NCI-H187 (cell line): ENCODE data around the gene ATP13A3.
A peak's percentile ranks its signal among the peaks of the same experiment; 100 is the strongest.

Source experiments
- DNase-seq, 2 experiments: peaks; one replicate each; lab custom pipeline; 2025; lab: John Stamatoyannopoulos, UW

The ATP13A3 gene

GRCh38 chr3:194439881-194440550, 46.8 kb downstream of the ATP13A3 start:
- peak; percentile 24 to 26 for DNase-seq

DNA sequence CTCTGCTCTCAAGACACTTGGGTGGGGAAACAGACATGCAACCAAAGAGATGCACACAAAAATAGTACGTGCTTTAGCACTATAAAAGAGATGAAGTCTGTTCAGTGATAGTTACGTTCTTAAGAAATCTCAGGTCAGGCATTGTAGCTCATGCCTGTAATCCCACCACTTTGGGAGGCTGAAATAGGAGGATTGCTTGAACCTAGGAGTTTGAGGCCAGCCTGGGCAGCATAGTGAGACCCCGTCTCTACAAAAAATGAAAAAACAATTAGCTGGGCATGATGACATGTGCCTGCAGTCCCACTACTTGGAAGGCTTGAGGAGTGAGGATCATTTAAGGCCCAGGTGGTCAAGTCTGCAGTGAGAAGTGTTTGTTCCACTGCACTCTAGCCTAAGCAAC, 52.3 kb downstream of the ATP13A3 start:
- DNase-seq, result no peak

GRCh38 chr3:194431554-194431953, 55.2 kb downstream of the ATP13A3 start:
- DNase-seq, result no peak

DNA sequence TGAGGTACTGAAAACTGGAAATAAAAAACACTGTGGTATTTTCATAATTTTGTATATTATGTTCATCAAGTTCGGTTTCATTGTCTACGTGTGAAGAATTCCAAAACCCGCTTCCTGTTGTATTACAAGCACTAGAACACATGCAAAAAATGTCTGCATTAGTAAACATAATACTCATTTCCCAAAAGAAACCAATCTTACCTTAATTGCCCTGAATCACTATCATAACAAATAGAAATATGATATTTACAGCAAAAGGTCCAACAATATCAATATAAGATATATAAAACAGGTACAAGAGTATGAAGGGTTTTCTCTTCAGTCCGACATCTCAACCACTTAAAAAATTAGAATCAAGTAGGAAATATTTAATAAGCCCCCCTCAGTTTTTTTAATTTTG, 61.4 kb downstream of the ATP13A3 start:
- DNase-seq, result no peak

DNA sequence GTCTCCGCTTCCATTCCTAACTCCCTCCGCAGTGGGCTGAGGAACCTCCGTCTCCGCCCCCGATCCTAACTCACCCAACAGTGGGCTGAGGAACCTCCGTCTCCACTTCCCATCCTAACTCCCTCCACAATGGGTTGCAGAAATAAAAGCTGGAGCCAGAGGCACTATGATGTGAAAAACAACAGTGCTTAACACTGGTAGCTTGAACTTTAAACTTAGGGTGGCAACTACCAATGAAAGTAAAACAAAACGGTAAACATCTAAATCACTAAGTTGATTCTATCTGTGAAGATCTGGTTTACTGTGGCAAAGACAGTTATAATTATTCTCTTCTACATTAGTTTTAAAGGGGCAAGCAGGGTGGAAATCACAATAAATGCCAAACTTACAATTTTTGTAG, 61.8 kb downstream of the ATP13A3 start:
- no peak for DNase-seq

GRCh38 chr3:194424373-194424772, 62.4 kb downstream of the ATP13A3 start:
- no peak for DNase-seq

- no peak for DNase-seq
Measured at GRCh38 chr3:194423317-194423716, 63.5 kb downstream of the ATP13A3 start.

GRCh38 chr3:194422188-194422587, 64.6 kb downstream of the ATP13A3 start:
- DNase-seq, result no peak

GRCh38 chr3:194418671-194419070, 68.1 kb downstream of the ATP13A3 start:
- no peak for DNase-seq

- DNase-seq, result no peak
Measured at GRCh38 chr3:194407423-194407822, 79.4 kb downstream of the ATP13A3 start.

- no peak for DNase-seq
Measured at GRCh38 chr3:194405766-194406165, 81.0 kb downstream of the ATP13A3 start.

GRCh38 chr3:194404365-194405140, 82.2 kb downstream of the ATP13A3 start:
- DNase-seq, result peak; percentile 13 to 27

DNA sequence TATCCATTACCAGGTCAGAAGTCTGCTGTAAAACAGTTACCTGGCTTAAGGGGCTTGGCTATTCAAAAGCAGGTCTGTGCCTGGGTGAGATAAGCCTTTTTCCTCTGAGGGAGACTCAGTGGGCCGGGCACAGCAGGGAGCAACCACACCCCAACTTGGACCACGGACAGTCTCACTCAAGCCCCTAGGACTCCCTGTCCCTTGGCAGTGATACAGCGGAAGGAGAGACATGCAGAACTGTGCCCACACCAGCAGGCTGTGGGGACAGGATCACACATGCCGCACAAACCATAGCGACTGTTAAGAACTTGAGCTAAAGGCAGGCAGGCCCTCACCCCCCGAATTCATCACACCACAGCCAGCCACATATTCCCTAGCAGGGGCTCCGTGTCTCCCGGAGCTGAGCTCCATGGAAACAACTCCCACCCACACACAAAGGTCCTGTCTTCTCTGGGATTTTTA, 84.9 kb downstream of the ATP13A3 start:
- no peak for DNase-seq

- no peak for DNase-seq
Measured at GRCh38 chr3:194401346-194401745, 85.5 kb downstream of the ATP13A3 start.

- DNase-seq, result no peak
Measured at GRCh38 chr3:194399874-194400411, 86.9 kb downstream of the ATP13A3 start.

DNA sequence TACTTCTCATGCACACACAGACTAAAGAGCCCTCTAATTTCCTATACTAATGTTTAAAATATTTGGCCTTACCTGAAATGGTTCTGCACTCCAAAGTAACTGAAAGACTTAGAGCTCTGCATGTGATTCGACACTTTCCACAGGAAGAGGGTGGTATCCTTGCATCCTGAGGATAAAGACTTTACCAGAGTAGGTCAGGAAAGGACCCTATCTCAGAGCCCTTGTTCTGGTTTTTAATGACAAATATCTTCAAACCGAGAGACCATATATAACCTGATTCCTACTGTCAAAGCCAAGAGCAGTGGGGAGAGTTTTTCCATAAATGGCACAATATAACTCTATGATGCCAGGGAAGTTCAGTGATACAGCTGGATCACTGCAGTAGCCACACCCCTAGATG, 87.6 kb downstream of the ATP13A3 start, which contains the start of gene GP5:
Gene GP5, minus strand, starts transcription at position 101 of the 400 bp plus-strand sequence. CDS start 984 bp downstream, outside the sequence.
- DNase-seq, result no peak

DNA sequence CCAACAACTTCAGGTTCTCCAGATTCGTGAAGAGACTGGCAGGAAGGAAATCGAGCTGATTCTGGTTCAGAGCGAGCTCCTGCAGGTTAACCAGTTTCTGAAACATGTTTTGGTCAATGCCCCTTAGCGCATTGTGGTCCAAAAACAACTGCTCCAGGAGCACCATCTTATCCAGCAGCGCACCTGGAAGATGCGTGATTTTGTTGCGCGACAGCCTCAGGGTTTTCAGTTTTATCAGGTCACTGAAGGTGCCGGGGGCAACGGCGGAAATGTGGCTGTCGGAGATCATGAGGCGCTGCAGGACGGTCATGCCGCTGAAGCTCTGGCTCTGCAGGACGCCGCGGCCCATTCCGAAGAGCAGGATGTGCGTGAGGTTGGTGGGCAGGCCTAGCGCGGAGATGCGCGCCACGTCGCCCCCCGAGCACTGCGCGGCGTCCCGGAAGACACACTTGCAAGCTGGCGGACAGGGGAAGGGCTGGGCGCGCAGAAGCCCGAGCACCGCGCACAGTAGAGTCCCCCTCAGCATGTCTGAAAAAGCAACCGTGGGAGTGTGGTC, 89.0 kb downstream of the ATP13A3 start:
- no peak for DNase-seq

DNA sequence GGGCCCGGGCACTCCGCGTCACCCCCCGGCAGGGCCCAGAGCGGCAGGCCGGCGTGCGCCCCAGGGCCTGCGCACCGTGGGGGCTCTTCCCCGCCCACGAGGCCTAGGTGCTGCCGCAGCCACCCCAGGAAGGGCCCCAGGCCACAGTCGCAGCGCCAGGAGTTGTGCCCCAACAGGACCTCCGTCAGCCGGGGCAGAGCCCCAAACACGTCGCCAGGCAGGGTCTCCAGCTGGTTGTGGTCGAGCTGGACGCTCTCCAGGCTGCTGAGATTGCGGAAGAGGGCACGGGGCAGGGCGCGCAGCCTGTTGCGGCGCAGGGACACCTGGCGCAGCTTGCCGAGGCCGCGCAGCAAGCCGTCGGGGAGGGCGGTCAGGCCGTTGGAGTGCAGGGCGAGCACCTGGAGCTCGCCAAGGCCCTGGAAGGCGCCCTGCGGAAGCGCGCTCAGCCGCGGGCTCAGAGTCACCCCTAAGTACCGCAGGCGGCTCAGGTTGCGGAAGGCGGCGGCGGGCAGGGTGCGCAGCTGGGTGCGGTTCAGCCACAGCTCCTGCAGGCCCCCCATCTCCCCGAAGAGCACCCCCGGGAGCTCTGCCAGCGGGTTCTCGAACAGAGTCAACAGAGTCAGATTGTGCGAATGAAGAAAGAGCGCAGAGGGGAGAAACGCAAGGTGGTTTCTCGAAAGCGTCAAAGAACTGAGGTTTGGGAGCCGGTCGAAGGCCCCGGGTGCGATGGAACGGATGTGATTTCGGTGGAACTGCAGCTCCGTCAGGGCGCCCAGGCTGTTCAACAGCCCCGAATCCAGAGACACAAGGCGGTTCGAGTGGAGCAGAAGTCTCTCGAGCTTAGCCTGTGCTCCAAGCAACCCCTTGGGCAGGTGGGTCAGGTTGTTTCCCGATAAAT, 89.7 kb downstream of the ATP13A3 start:
- no peak for DNase-seq

GRCh38 chr3:194396539-194396858, 90.3 kb downstream of the ATP13A3 start:
- DNase-seq, result no peak

DNA sequence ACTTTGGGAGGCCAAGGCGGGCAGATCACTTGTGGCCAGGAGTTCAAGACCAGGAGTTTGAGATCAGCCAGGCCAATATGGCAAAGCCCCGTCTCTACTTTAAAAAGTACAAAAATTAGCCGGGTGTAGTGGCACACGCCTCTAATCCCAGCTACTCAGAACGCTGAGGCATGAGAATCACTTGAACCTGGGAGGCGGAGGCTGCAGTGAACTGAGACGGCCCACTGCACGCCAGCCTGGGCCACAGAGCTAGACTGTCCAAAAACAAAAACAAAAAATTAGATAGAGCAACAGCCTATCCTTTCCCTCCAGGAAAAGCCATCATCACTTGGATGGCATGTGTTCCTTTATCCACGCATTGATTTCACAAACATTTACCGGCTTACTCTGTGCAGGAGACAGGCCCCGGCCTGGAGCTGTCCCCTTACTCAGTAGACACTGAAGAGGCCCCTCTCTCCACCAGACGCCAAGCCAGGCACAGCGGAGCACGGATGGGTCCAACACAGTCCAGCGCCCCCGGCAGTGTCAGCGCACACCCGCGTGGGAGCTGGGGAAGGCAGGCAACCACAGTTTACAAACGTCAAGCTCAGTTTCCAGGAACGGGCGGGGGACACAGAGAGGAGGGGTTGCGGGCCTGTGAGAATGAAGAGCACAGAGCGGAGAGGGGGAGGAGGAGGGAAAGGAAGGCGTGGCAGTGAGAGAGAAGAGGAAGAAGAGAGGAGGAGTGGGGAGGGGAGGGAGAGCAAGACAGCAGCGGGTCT, 90.8 kb downstream of the ATP13A3 start:
- no peak for DNase-seq

GRCh38 chr3:194395212-194395611, 91.6 kb downstream of the ATP13A3 start:
- DNase-seq, result no peak
